GM18907 (cell line): ENCODE results near the gene ERCC3.
A peak's percentile ranks its signal among the peaks of the same experiment; 100 is the strongest.

Experiments used
- ATAC-seq: cut with Tn5 transposase; IDR thresholded peaks from one replicate; pipeline ENCODE4 v1.9.1; 2021; ENCODE audit warnings: mild to moderate bottlenecking, moderate library complexity; ENCODE audit not compliant: unreplicated experiment

ERCC3 gene

GRCh38 chr2:127293748-127294562 is at the start of gene ERCC3:
Gene ERCC3, minus strand, starts transcription at chr2:127294144. Its CDS starts 63 bp downstream, at chr2:127294081.
- ATAC-seq = peak; percentile 99

GRCh38 chr2:127343277-127343676 is 49.3 kb upstream of the ERCC3 start:
- ATAC-seq = no peak

- peak; percentile 70 for ATAC-seq
Measured at GRCh38 chr2:127342101-127342500, 48.2 kb upstream of the ERCC3 start.

- ATAC-seq = no peak
Measured at GRCh38 chr2:127332335-127332734, 38.4 kb upstream of the ERCC3 start.

- peak; percentile 88 for ATAC-seq
Measured at GRCh38 chr2:127330753-127331152, 36.8 kb upstream of the ERCC3 start.

- ATAC-seq = no peak
Measured at GRCh38 chr2:127326289-127326945, 32.5 kb upstream of the ERCC3 start.

- no peak for ATAC-seq
Measured at GRCh38 chr2:127324635-127325034, 30.7 kb upstream of the ERCC3 start.

GRCh38 chr2:127321303-127321702 is 27.4 kb upstream of the ERCC3 start:
- ATAC-seq = no peak

GRCh38 chr2:127320586-127321275 is 26.8 kb upstream of the ERCC3 start:
- ATAC-seq = no peak

GRCh38 chr2:127320067-127320466 is 26.1 kb upstream of the ERCC3 start:
- ATAC-seq = no peak

- no peak for ATAC-seq
Measured at GRCh38 chr2:127314193-127314988, 20.4 kb upstream of the ERCC3 start.

- ATAC-seq = peak; percentile 97
Measured at GRCh38 chr2:127313406-127313805, 19.5 kb upstream of the ERCC3 start.

- no peak for ATAC-seq
Measured at GRCh38 chr2:127310980-127311379, 17.0 kb upstream of the ERCC3 start.

- ATAC-seq = no peak
Measured at GRCh38 chr2:127309468-127309867, 15.5 kb upstream of the ERCC3 start.

GRCh38 chr2:127308586-127309138 is 14.7 kb upstream of the ERCC3 start:
- ATAC-seq = no peak

GRCh38 chr2:127305990-127306585 is 12.1 kb upstream of the ERCC3 start:
- ATAC-seq = no peak

GRCh38 chr2:127302168-127302567 is 8.2 kb upstream of the ERCC3 start:
- no peak for ATAC-seq

- no peak for ATAC-seq
Measured at GRCh38 chr2:127293386-127293747, 577 bp downstream of the ERCC3 start.

- ATAC-seq = no peak
Measured at GRCh38 chr2:127288274-127288673, 5.7 kb downstream of the ERCC3 start.

- no peak for ATAC-seq
Measured at GRCh38 chr2:127283275-127283674, 10.7 kb downstream of the ERCC3 start.
